ENCODE results near the gene MYMX.

The MYMX gene

DNA sequence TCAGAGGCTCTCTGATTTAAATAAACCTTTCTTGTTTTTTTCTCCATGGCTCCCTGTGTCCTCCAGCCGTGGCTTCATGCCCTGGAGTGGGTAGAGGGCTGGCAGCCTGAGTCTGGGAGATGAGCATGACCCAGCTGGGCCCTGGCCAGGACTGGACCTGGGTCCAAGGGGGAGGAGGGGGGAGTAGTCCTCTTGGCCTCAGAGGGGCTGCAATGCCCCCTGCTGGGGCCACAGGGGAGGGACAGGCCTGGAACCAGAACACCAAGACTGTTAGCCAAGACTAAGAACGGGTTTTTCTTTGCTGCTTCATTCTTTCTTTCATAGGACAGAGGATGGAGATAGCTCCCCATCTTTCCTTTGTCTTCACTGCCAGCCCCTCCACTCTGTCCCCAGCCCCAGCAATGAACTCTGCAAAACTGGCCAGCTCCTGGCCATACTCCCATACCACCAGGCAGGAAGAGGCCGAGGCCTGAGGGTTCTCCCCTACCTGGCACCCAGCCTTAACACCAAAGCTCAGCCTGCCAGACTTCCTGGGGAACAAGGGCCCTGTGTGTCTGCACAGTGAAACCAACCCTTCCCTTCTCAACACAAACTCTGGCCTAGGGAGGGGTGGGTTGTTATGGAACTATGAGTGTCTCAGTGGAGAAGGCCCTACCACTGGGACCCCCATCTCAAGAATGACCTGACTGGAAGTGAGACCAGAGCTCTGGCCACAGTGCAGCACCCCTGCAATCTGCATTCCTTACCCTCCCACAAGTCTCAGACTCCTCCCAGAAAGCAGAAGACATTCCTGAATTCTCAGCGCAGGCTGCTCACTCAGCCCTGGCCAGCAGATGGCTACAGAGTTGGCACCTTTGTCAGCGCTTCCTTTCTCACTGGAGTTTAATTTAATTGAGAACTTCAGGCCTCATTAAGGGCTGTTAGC lies 17.6 kb downstream of the MYMX start:
- DNase-seq: peak; percentile 71

DNA sequence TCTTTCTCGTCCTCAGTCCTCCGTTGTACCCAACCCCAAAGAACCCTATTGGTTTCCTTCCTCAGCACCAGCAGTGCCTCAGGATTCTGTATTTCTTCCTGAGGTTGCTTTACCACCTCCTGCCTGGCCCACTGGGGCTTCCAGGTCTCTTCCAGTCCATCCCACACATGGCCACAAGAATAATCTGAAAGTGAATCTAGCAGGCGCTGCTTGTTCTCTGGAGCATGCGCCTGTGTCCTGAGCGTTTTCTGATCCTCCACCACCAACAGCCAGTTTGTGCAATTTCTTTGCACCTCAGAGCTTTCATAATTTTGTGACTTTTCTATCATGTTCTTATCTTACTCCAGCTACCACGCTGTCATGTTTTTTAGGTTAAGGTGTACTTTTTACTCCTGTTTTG lies 18.5 kb downstream of the MYMX start:
- DNase-seq: no peak

GRCh38 chr6:44235891-44236516 lies 19.3 kb downstream of the MYMX start:
- DNase-seq: no peak

DNA sequence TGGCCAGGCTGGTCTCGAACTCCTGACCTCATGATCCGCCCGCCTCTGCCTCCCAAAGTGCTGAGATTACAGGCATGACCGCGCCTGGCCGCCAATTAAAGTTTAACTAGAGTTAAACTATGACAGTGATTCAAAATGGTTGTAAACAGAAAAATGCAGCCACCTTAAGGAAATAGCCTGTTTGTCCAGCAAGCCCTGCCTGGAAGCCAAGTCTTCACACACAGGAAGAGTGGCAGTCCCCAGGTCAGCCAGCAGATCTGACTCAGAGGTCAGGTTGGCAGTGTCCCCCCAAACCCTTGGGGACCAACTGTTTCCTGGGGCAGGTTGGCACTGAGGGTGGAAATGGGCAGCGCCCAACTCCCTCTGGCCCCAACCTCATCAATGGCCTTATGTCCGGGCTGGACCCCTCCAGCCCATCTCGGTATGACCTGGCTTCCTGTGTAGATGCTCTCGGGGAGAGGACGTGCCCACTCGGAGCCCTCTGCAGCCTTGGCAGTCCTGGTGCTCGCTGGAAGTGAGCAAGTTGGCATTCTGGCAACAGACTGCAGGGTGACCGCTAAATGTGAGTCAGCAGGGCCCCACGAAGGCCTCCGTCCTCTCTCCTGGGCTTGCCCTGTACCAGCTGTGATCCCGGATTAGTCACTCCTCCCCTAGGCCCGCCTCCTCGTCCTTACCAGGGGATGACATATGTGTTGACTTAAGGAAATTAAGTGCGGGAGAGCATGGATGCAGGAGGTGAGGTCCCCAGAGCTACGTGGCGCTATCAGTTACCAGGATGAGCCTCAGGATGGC lies 20.5 kb downstream of the MYMX start:
- peak; percentile 94 for DNase-seq

DNA sequence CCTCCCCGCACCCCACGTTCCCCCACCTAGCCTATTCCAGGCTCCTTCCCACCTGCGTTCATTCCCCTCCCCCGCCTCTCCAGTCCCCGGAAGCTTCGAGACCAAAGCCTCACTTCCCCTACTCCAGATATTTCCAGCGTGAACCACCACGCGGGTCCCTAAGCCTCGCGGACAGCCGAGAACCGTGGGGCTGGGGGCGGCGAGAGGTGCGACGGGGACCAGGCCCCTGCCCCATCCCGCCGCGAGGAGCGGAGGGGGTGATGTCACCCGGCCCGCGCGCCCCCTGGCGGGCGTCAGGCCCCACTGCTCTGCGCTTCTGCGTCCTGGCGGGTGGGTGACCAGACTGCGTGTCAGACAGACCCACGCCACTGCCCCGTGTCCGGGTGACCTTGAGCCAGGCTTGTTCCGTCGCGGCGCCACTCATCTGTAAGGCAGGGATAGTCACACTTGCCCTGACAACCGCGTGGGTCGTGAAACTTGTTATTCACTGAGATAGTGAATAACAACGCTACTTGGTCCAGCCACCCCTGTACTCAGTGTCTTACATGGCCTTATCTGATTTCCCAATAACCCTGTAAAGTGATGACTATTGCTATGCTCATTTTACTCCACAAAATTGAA lies 21.2 kb downstream of the MYMX start:
- peak; percentile 85 for DNase-seq

DNA sequence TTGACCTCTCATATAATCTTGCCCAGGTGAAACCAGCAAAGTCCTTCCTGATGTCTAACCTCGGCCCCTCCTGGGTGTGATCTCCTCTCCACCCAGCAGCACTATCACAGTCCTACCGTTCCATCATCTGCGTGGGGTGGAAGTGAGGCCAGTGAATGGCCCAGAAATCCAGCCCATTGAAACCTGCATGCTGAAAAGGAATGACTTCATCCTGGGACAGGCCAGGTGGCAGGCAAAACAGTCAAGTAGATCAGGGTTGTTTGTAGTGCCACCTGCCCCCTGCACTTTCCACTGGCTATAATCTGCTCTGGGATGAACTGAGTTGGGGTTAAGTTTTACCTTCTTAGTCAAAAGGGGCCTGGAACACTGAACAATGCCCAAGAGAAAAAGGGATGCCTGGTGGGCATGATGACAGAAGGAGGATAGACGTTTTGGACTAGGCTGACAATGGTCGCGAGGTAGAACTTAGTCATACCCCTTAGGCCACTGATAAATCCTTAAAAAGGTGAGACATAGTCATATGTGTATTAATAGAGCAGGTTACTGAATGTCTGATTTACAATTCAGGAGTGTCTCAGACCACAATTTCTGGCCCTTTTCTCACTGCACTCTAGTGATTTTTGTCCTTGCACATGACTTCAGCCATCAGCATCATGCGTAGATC lies 22.1 kb downstream of the MYMX start:
- DNase-seq: no peak

- no peak for DNase-seq
These were observed 26.6 kb downstream of the MYMX start for GRCh38 chr6:44243345-44243744.

DNA sequence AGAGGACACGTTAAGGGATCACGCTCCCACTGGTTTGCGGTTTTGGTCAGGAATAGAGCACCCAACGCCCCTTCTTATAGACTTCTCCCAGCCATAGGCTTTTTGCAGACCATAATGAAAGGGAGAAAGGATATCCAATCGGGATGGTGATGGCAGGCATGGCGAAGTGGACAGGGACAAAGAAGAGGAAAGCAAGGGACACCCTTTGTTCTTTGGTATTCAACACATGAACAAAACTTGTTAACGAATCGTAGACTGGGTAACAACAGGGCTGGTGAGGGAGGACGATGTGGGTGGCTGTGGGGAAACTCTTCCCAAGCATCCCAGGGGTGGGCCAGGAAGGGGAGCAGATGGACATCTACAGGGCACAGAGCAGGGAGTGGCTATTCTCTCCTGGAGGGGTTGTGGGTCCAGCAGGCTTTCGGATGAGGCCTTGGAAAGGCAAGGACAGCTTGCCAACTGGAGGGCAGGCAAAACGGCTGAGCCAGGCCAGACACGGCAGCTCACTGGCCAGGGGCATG lies 28.7 kb downstream of the MYMX start:
- no peak for DNase-seq

DNA sequence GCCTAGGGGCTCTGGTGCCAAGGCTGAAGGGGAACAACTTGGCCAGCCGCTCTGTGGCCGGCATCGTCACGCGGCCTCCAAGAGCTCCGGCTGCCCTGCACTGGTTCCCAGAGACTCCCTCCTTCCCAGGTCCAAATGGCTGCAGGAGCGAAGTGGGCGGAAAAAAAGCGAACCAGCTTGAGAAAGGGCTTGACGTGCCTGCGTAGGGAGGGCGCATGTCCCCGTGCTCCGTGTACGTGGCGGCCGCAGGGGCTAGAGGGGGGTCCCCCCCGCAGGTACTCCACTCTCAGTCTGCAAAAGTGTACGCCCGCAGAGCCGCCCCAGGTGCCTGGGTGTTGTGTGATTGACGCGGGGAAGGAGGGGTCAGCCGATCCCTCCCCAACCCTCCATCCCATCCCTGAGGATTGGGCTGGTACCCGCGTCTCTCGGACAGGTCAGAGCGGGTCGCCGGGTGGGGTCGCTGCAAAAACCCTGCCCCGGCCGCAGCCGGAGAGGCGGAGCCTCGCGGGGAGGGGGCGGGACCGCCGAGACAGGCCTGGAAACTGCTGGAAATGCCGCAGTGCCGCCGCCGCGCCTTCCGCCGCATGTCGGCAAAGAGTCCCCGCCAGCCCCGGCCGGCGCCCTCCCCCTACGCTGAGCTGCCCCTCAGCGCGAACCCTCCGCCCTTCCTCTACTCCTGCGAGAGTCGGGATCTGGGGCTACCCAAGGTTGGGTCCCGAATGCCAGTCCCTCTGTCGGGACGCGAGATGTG lies 29.4 kb downstream of the MYMX start:
- DNase-seq: peak; percentile 86

DNA sequence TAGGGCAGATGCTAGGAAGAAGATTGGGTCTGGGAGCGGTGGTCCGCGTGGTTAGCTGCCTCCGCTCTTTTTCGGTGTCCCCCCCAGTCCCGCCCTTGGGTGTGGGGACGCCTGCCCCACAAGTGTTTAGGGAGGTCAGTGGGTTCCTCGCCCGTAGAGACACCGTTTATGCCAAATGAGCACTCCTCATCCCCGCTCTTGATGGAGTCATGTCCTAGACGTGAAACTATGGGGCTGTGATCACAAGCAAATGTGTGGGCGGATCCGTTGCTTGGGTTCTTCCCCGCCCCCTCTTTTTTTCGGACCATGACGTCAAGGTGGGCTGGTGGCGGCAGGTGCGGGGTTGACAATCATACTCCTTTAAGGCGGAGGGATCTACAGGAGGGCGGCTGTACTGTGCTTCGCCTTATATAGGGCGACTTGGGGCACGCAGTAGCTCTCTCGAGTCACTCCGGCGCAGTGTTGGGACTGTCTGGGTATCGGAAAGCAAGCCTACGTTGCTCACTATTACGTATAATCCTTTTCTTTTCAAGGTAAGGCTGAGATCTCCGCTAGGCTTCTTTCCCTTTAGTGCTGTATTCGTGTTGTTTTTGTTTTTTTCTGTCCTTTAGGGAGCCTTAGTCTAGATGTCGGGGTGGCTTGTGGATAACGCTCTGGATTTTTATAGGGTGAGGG lies 30.1 kb downstream of the MYMX start, which contains the start of gene HSP90AB1:
Gene HSP90AB1 (plus strand): TSS at position 439 of the 675 bp plus-strand sequence. CDS start 1,529 bp downstream, outside the sequence.
- peak; percentile 99 for DNase-seq

GRCh38 chr6:44247338-44248302 lies 30.9 kb downstream of the MYMX start:
- peak; percentile 92 for DNase-seq

DNA sequence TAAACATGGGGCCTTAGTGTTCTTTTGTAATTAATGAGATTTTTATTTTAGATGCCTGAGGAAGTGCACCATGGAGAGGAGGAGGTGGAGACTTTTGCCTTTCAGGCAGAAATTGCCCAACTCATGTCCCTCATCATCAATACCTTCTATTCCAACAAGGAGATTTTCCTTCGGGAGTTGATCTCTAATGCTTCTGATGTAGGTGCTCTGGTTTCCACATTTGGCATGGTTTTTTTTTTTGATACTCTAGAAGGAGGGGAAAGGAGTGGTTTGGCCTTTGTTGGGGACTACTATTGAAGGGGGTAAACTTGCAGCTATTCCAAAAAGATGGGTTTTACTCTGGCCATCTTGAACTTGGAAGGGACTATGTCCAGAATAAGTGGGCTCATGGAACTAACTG lies 31.9 kb downstream of the MYMX start:
- no peak for DNase-seq

DNA sequence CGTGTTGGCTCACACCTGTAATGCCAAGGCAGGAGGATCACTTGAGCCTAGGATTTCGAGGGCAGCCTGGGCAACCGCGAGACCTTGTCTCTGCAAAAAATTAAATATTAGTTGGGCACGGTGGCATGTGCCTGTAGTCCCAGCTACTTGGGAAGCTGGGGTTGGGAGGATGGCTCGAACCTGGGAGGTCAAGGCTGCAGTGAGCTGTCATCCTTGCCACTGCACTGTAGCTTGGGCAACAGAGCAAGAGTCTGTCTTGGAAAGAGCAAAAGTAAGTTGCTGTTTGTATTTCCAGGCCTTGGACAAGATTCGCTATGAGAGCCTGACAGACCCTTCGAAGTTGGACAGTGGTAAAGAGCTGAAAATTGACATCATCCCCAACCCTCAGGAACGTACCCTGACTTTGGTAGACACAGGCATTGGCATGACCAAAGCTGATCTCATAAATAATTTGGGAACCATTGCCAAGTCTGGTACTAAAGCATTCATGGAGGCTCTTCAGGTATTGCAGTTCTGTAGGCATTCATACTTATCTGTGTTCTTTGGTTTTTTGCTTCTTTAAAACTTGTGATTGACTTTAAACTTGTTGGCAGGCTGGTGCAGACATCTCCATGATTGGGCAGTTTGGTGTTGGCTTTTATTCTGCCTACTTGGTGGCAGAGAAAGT lies 32.5 kb downstream of the MYMX start:
- no peak for DNase-seq

GRCh38 chr6:44250067-44250717 lies 33.5 kb downstream of the MYMX start:
- peak; percentile 31 for DNase-seq

DNA sequence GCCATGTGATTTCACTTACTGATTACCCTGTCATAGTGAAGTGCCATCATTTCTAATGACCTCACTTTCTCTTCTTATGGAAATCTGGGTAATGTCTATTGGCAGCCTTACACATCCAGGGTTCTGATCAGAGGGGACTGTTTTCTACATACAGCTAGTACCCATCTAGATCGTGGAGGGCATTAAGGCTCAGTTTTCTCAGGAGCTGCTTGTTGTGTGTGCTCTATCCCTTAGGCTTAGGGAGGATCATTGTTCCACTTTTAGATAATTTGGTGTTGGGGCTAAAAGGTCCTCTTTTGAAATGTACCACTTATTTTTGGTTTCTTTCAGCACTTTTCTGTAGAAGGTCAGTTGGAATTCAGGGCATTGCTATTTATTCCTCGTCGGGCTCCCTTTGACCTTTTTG lies 34.0 kb downstream of the MYMX start:
- no peak for DNase-seq

DNA sequence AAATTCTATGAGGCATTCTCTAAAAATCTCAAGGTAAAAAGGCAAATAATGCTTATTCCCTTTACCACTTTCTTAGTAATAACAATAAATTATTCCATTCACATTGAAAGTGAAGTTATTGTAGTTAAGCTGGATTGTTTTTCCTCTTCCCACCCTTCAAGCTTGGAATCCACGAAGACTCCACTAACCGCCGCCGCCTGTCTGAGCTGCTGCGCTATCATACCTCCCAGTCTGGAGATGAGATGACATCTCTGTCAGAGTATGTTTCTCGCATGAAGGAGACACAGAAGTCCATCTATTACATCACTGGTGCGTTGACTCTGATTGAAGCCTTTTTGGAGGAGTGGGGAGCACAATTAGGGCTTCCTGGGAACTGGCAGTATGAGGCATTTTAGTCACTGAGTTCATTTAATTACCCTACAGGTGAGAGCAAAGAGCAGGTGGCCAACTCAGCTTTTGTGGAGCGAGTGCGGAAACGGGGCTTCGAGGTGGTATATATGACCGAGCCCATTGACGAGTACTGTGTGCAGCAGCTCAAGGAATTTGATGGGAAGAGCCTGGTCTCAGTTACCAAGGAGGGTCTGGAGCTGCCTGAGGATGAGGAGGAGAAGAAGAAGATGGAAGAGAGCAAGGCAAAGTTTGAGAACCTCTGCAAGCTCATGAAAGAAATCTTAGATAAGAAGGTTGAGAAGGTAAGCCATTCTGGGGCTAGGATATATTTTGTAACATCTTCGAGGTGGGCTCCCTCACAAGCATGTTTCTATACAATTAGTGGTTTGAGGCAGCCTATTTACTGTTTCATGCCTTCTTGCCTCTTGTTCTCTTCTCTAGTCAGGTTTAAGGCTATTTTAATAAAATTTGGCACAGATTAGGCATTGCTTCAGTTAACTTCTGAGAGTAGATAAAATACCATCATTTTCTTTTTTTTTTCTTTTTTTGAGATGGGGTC lies 35.1 kb downstream of the MYMX start:
- DNase-seq: no peak
